ENCODE data around the gene CSK. TPM values are rescaled to one million over a fixed set of nuclear protein-coding genes. Genes with fewer than 3 reads are reported as not detected.

The CSK gene
- total and polyA plus RNA-seq, 2 donors = 39.2 to 94.4 TPM

DNA sequence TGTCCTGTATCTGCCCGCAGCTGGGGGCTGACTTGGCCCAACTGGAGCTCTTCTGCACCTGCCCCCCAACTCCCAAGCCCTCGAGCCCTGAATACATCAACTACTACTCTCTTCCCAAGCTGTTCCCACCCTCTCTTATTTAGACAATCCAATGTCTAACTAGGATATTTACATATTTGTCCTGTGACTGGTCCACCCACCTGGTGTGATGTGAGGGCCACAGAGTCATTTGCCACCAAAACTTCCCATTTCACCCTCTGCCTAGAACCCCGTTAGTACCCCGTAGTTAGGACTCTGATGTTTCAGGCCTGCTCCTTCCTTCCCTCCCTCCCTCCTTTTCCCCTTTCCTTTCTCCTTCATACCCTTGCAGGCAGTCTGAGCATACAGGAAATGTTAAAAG is 50.9 kb downstream of the CSK start:
- Histone ChIP-seq H3K27ac (ENCODE audit: low read depth in 1 of 2, low read length in 1 of 2) (no peak overlapping the region), H3K4me1 (ENCODE audit: control insufficient read depth in 2 of 2, insufficient read depth in 2 of 2, low read length in 2 of 2) (no peaks in the 10 kb centered on the region), H3K27me3 (ENCODE audit: control insufficient read depth in 2 of 2, insufficient read depth in 1 of 2, low read length in 1 of 2) (peaks cover 0 to 16% of the 10 kb centered on the region in 2 donors), H3K36me3 (ENCODE audit: control insufficient read depth in 2 of 2, insufficient read depth in 2 of 2, low read length in 1 of 2) (peaks cover 0 to 6% of the 10 kb centered on the region in 2 donors), H3K4me3 (ENCODE audit: low read length in 2 of 2) (no peak overlapping the region), H3K9me3 (ENCODE audit: control insufficient read depth in 2 of 2, insufficient read depth in 1 of 2, low read length in 1 of 2) (no peaks in the 10 kb centered on the region)
- 74% methylated on average over 4 of the region's 4 CpGs for WGBS
- no peak for DNase-seq (ENCODE audit: low read depth in 6 of 9, low spot score in 9 of 9)

DNA sequence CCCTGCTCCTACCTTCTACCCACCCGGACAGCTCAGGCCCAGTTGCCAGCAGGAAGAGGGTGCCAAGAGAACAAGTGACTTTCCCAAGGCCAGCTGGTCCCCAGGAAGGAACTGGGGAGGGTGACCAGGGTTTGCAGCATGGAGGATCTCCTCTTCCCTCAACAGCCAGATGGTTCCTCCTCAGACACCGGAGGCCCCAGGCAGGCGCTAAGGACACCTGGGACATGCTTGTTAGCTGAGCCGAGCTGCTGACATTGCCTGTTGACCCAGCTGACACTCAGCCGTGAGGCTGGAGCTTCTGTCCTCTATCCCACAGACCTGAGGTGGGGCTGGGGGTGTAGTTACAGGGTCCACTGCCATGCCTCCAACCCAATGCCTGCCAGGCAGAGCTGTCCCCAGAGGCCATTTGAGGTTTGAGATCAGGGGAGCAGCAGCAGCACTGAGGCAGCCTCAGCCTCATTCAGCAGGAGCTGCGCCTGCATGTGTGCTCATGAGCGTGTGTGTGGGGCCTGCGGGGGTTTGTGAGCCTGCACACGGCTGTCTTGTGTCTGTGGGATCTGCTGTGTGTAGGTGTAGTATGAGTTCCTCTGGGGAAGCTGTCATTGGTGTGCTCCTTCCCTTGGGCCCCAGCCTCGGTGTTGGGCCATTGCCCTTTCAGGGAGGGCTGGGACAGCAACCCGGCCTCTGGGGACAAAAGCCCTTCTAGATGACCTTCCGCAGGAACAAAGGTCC is 51.7 kb downstream of the CSK start:
- 64% methylated on average over 12 of the region's 12 CpGs for WGBS
- H3K9me3 ChIP-seq (ENCODE audit: control insufficient read depth in 2 of 2, insufficient read depth in 1 of 2, low read length in 1 of 2) = no peaks in the 10 kb centered on the region
- H3K4me1 ChIP-seq (ENCODE audit: control insufficient read depth in 2 of 2, insufficient read depth in 2 of 2, low read length in 2 of 2) = no peaks in the 10 kb centered on the region
- H3K4me3 ChIP-seq (ENCODE audit: low read length in 2 of 2) = no peak overlapping the region
- H3K36me3 ChIP-seq (ENCODE audit: control insufficient read depth in 2 of 2, insufficient read depth in 2 of 2, low read length in 1 of 2) = peaks cover 0 to 11% of the 10 kb centered on the region in 2 donors
- H3K27me3 ChIP-seq (ENCODE audit: control insufficient read depth in 2 of 2, insufficient read depth in 1 of 2, low read length in 1 of 2) = peaks cover 0 to 8% of the 10 kb centered on the region in 2 donors
- no peak overlapping the region for H3K27ac ChIP-seq (ENCODE audit: low read depth in 1 of 2, low read length in 1 of 2)
- DNase-seq (ENCODE audit: low read depth in 6 of 9, low spot score in 9 of 9) = no peak

DNA sequence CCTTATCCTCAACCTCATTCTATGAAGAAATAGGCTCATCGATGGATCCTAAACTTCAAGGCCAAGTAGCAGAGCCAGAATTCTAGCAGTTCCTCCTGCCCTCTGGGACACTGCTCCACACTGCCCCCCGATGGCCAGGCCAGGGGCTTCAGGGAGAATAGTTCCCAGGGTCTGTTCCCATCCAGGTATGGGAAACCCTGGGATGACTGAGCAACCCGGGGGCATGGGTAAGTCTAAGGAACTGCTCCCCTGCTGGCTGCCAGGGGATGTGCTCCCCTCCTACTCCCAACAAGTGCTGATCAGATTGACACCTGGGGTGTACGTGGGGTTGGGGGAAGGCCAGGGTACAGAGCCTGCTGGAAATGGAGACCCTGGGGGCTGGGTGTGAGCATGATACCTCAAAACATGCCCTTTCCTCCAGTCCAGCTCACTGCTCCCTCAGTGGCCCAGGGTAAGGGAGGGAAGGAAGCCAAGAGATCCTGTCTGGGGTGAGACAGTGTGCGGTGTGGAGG is 53.5 kb downstream of the CSK start:
- DNase-seq (ENCODE audit: low read depth in 6 of 9, low spot score in 9 of 9) = peak in 1 of 9 donors; percentile 26

DNA sequence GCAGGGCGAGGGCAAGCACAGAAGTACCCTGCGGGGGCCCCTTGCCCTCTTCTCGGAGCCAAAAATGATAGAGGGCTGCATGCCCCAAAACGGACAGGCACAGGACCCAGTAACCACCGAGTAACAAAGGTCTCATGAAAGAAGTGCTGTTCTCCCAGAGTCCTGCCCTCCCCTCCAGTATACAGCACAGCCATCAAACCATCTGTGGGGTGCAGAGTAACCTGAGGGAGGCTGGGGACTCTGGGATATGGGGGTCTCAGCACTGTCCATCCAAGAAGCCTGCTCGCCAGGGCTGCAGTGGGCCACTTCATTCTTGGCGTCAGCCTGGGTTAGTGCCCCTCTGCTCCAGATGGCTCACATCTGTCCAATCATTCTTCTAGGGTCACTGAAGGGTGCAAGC is 55.0 kb downstream of the CSK start:
- Histone ChIP-seq H3K4me1 (ENCODE audit: control insufficient read depth in 2 of 2, insufficient read depth in 2 of 2, low read length in 2 of 2) (peaks cover 0 to 2% of the 10 kb centered on the region in 2 donors), H3K27ac (ENCODE audit: low read depth in 1 of 2, low read length in 1 of 2) (no peak overlapping the region), H3K4me3 (ENCODE audit: low read length in 2 of 2) (no peak overlapping the region), H3K27me3 (ENCODE audit: control insufficient read depth in 2 of 2, insufficient read depth in 1 of 2, low read length in 1 of 2) (no peaks in the 10 kb centered on the region), H3K36me3 (ENCODE audit: control insufficient read depth in 2 of 2, insufficient read depth in 2 of 2, low read length in 1 of 2) (peaks cover 0 to 17% of the 10 kb centered on the region in 2 donors), H3K9me3 (ENCODE audit: control insufficient read depth in 2 of 2, insufficient read depth in 1 of 2, low read length in 1 of 2) (no peaks in the 10 kb centered on the region)
- no peak for DNase-seq (ENCODE audit: low read depth in 6 of 9, low spot score in 9 of 9)
- 97% methylated on average over 7 of the region's 7 CpGs for WGBS

More for the DNA sequence above, 53.5 kb downstream of the CSK start:
- Histone ChIP-seq H3K36me3 (ENCODE audit: control insufficient read depth in 2 of 2, insufficient read depth in 2 of 2, low read length in 1 of 2) (peaks cover 0 to 11% of the 10 kb centered on the region in 2 donors), H3K27me3 (ENCODE audit: control insufficient read depth in 2 of 2, insufficient read depth in 1 of 2, low read length in 1 of 2) (no peaks in the 10 kb centered on the region), H3K4me3 (ENCODE audit: low read length in 2 of 2) (no peak overlapping the region), H3K27ac (ENCODE audit: low read depth in 1 of 2, low read length in 1 of 2) (no peak overlapping the region), H3K4me1 (ENCODE audit: control insufficient read depth in 2 of 2, insufficient read depth in 2 of 2, low read length in 2 of 2) (no peaks in the 10 kb centered on the region), H3K9me3 (ENCODE audit: control insufficient read depth in 2 of 2, insufficient read depth in 1 of 2, low read length in 1 of 2) (no peaks in the 10 kb centered on the region)
- WGBS = 48% methylated on average over 5 of the region's 5 CpGs

DNA sequence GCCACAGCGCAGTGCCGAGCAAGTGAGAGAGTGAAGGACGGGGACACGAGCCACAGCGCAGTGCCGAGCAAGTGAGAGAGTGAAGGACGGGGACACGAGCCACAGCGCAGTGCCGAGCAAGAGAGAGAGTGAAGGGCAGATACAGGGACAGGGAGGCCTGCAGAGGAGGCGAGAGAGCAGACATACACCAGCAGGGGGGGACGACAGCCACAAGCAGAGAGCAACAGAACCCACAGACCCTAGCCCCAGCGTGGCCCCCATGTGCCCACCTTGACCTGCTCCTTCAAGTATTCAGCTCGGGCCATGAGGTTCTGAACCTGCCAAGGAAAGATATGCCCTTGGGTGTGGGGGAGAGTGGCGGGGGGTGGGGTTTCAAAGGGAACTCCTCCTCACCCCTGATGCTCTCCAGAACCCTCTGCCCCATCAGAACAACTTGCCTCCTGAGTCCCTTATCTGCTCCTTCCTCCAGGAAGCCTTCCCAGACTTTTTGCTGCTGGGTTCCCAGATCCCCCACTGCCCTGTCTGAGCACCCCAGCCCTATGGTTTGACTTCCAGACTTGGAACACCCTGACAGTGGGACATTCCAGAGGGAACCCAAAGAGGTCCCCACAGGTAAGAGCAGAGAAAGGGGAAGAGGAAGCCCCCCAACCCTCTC is 55.7 kb downstream of the CSK start:
- peaks cover 0 to 17% of the 10 kb centered on the region in 2 donors for H3K36me3 ChIP-seq (ENCODE audit: control insufficient read depth in 2 of 2, insufficient read depth in 2 of 2, low read length in 1 of 2)
- H3K4me1 ChIP-seq (ENCODE audit: control insufficient read depth in 2 of 2, insufficient read depth in 2 of 2, low read length in 2 of 2) = peaks cover 7 to 8% of the 10 kb centered on the region in 2 donors
- H3K9me3 ChIP-seq (ENCODE audit: control insufficient read depth in 2 of 2, insufficient read depth in 1 of 2, low read length in 1 of 2) = no peaks in the 10 kb centered on the region
- DNase-seq (ENCODE audit: low read depth in 6 of 9, low spot score in 9 of 9) = no peak
- no peak overlapping the region for H3K27ac ChIP-seq (ENCODE audit: low read depth in 1 of 2, low read length in 1 of 2)
- 89% methylated on average over 15 of the region's 15 CpGs for WGBS
- H3K4me3 ChIP-seq (ENCODE audit: low read length in 2 of 2) = no peak overlapping the region
- H3K27me3 ChIP-seq (ENCODE audit: control insufficient read depth in 2 of 2, insufficient read depth in 1 of 2, low read length in 1 of 2) = no peaks in the 10 kb centered on the region

DNA sequence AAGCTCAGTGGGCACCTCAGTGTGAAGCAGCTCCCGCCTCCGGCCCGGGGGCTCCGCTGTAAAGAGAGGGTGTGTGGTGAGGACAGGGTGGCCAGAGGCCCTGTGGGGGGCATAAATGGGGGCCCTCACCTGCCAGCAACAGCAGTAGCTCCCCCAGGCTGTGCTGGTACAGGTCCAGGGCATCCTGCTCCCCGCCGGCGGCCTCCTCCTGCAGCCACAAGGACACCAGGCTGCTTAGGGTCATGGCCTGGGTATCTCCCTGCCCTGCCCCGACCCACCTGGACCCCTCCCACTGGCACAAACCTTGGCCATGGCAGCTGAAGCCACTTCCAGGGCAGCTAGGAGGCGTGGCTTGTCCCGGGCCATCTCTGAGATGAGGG is 56.2 kb downstream of the CSK start:
- Histone ChIP-seq H3K4me3 (ENCODE audit: low read length in 2 of 2) (no peak overlapping the region), H3K36me3 (ENCODE audit: control insufficient read depth in 2 of 2, insufficient read depth in 2 of 2, low read length in 1 of 2) (peaks cover 0 to 17% of the 10 kb centered on the region in 2 donors), H3K9me3 (ENCODE audit: control insufficient read depth in 2 of 2, insufficient read depth in 1 of 2, low read length in 1 of 2) (no peaks in the 10 kb centered on the region), H3K27ac (ENCODE audit: low read depth in 1 of 2, low read length in 1 of 2) (no peak overlapping the region), H3K27me3 (ENCODE audit: control insufficient read depth in 2 of 2, insufficient read depth in 1 of 2, low read length in 1 of 2) (no peaks in the 10 kb centered on the region), H3K4me1 (ENCODE audit: control insufficient read depth in 2 of 2, insufficient read depth in 2 of 2, low read length in 2 of 2) (peaks cover 7 to 10% of the 10 kb centered on the region in 2 donors)
- DNase-seq (ENCODE audit: low read depth in 6 of 9, low spot score in 9 of 9) = no peak
- 97% methylated on average over 10 of the region's 10 CpGs for WGBS

DNA sequence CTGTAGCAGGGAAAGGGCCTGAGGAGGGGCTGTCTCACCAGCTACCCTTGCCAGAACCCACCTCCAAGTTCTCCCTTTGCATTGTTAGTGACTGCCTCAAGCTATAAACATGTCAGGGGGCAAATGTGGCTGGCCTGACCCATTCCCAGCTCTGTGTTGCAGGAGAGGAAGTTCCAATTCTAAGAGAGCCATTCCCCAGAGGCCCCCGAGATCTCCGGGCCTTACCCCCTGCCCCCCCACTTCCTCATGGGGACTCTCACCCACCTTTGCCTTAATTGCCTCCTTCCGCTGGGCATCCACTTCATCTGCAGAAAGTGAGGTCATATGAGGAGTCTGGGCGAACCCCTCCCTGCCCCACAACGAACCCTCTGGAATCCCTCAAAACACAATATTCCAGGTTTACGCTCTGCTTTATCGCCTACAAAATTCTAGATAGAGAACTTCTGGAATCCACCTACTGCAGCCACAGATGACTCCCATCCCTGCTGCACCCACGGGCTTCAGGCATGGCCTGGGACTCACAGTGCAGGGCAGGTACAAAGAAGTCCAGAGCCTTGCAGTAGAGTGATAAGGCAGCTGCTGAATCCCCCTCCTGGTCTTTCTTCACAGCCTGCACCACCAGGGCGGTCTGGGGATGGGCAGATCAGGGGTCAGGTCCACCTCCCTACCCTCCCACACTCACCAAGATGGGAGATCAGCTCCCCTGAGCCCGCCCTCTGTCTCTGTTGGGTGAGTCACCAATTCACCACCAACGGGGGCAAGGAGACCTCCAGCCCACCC is 57.1 kb downstream of the CSK start:
- 97% methylated on average over 11 of the region's 11 CpGs for WGBS
- Histone ChIP-seq H3K27ac (ENCODE audit: low read depth in 1 of 2, low read length in 1 of 2) (no peak overlapping the region), H3K27me3 (ENCODE audit: control insufficient read depth in 2 of 2, insufficient read depth in 1 of 2, low read length in 1 of 2) (no peaks in the 10 kb centered on the region), H3K4me1 (ENCODE audit: control insufficient read depth in 2 of 2, insufficient read depth in 2 of 2, low read length in 2 of 2) (peaks cover 7 to 17% of the 10 kb centered on the region in 2 donors), H3K9me3 (ENCODE audit: control insufficient read depth in 2 of 2, insufficient read depth in 1 of 2, low read length in 1 of 2) (no peaks in the 10 kb centered on the region), H3K36me3 (ENCODE audit: control insufficient read depth in 2 of 2, insufficient read depth in 2 of 2, low read length in 1 of 2) (peaks cover 0 to 17% of the 10 kb centered on the region in 2 donors), H3K4me3 (ENCODE audit: low read length in 2 of 2) (no peak overlapping the region)
- no peak for DNase-seq (ENCODE audit: low read depth in 6 of 9, low spot score in 9 of 9)

DNA sequence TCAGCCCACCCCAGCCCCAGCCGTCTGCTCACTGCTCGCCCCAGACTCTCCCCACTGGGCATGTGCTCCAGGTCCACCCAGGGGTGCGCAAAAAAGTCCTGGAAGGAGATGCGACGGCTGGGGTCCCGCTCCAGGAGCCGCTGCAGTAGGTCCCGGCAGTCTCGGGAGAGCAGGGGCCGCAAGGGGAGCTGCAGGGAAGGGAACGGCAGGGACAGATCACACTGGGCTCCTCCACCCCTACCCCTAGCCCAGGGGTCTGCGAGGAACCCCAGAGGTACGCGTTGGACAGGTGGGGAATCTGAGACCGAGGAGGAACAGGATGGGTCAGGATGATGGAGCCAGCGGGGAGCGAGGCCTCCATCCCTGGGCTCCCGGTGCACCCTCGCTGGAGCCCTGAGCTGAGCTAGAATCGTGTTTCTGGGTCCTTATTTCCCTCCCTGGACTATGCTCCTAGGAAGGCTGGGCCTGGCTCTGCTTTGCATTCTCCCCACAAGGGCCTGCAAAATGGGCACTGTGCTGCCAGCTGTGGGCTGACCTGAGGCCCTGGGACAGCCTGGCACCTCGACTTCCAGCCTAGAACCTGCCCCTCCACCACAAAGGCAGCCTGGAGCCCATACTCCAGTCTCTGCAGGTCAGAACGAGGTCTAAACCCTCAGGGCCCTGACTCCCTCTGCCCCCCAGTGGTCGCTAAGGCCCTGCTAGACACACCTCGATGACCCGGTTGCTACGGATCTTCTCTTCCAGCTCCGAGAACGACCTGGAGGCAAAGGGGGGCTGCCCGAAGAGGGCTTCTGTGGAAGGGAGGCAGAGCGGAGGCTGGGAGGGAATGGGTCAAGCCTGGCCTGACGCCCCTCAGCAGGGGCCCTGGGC is 57.9 kb downstream of the CSK start:
- 96% methylated on average over 31 of the region's 31 CpGs for WGBS
- no peaks in the 10 kb centered on the region for H3K27me3 ChIP-seq (ENCODE audit: control insufficient read depth in 2 of 2, insufficient read depth in 1 of 2, low read length in 1 of 2)
- H3K36me3 ChIP-seq (ENCODE audit: control insufficient read depth in 2 of 2, insufficient read depth in 2 of 2, low read length in 1 of 2) = peaks cover 5 to 17% of the 10 kb centered on the region in 2 donors
- H3K4me1 ChIP-seq (ENCODE audit: control insufficient read depth in 2 of 2, insufficient read depth in 2 of 2, low read length in 2 of 2) = peaks cover 7 to 23% of the 10 kb centered on the region in 2 donors
- no peak overlapping the region for H3K4me3 ChIP-seq (ENCODE audit: low read length in 2 of 2)
- H3K9me3 ChIP-seq (ENCODE audit: control insufficient read depth in 2 of 2, insufficient read depth in 1 of 2, low read length in 1 of 2) = no peaks in the 10 kb centered on the region
- DNase-seq (ENCODE audit: low read depth in 6 of 9, low spot score in 9 of 9) = no peak
- no peak overlapping the region for H3K27ac ChIP-seq (ENCODE audit: low read depth in 1 of 2, low read length in 1 of 2)

Measured in thymus (tissue), 11 donors.